GM12892 (cell line): ENCODE data around the gene ME3.

ENCODE experiments used
- DNase-seq: peaks from one replicate; pipeline ENCODE4 v3.0.0; 2011; ENCODE audit not compliant: insufficient read length
- FAIRE-seq: peaks from 2 replicates; lab custom pipeline; 2011; peaks lifted over from hg19 to GRCh38; lab: Jason Lieb, UNC
- POLR2A ChIP-seq: IDR thresholded peaks from 2 replicates; pipeline ENCODE4 v1.6.1; 2011; ENCODE audit warnings: low read depth, low read length, control low read depth
- POLR2AphosphoS5 ChIP-seq: IDR thresholded peaks from 2 replicates; pipeline ENCODE4 v1.6.1; 2011; ENCODE audit warnings: low read depth, low read length, control low read depth
- TAF1 ChIP-seq: IDR thresholded peaks from 2 replicates; pipeline ENCODE4 v1.6.1; 2011; ENCODE audit warnings: low read depth, mild to moderate bottlenecking, control low read depth, low read length, borderline replicate concordance

The ME3 gene

DNA sequence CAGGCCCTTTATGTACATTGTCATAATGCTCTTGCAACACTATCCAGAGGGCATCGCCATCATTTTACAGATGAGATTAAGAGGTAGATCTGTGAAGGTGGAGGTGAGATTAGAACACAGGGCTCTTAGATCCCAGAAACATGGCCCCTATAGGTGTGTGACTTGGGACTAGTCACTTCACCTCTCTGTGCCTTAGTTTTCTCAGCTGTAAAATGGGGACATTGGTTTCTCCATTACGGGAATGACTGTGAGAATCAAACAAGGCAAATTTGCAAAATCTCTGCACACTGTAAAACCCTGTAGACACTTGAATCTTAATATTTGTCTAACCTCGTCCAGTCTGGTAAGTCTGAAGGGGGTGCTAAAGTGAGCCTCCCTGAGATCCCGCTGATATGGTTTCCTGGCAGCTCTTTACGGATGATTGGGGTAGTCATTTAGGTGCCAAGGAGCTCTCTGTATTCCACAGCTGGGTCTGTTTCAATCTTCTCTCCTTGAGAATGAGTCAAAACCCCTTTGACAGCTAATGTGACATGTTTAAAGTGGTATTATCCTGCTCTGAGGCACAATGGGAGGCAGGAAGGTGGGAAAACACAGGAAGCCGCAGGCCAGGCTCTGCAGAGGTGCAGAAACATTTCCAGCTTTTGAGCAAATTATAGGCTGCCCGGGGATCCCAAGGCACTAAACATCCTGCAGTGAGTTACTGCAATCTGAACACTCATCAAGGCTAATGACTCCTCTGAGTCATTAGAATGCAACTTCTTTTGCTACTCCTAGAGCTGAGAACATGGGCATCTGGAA lies 156.9 kb downstream of the ME3 start:
- no peak for DNase-seq
- FAIRE-seq, result no peak
- TF ChIP-seq TAF1, result no peak
- no peak for TF ChIP-seq POLR2AphosphoS5
- TF ChIP-seq POLR2A, result no peak

DNA sequence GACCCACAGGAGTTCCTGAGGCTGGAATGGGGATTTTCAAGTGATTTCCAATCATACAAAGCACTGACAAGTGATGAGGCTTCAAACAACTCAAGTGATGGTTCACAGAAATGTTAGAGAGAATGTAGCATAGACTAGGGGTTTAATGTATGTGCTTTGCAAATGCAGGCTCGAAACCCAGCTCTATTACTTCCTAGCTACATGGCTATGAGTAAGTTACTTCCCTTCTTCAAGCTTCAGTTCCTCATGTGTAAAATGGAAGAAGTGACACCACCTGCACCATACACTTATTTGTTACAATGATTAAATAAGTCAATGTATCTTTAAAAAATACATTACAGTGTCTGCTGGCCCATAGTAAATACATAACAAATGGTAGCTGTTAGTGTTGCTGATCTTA lies 158.0 kb downstream of the ME3 start:
- no peak for TF ChIP-seq TAF1
- TF ChIP-seq POLR2AphosphoS5, result no peak
- TF ChIP-seq POLR2A, result no peak
- FAIRE-seq (peak; percentile 44), DNase-seq (no peak)

DNA sequence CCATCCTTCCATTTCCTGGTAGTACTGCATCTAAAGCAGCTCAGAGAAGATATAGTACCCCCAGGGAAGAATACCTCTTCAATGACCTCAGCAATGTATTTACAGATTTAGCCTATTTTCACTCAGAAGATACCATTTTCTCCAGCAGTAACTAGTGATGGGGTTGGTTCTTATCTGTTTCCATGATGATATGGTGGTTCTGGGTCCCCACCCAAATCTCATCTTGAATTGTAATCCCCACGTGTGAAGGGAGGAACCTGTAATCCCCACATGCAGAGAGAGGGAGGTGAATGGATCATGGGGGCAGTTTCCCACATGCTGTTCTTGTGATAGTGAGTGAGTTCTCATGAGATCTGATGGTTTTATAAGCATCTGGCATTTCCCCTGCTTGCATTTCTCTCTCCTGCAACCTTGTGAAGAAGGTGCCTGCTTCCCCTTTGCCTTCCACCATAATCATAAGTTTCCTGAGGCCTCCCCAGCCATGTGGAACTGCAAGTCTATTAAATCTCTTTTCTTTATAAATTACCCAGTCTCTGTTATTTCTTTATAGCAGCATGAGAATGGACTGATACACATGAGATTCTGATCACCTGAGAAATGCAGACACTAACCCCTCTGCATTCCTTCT lies 158.6 kb downstream of the ME3 start:
- no peak for TF ChIP-seq POLR2A
- TF ChIP-seq POLR2AphosphoS5, result no peak
- no peak for TF ChIP-seq TAF1
- FAIRE-seq (no peak), DNase-seq (no peak)

DNA sequence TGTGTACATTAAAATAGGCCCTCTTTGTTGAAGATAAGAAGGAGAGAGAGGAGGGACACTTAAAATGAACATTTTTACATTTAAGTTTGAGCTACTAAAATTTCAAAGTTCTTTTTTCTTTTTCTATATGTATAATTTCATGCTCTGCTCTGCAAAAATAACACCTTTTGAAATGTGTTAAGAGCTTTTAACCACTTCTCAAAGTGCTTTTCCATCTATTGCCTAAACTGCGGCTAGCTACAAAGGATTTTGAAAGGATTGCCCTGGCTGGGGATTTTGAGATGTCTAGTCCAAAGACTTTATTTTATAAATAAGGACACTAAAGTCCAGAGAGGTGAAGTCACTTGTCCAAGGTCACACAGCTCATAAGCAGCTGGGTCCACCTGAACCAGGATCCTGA lies 159.3 kb downstream of the ME3 start:
- DNase-seq (no peak), FAIRE-seq (no peak)
- TF ChIP-seq POLR2AphosphoS5, result no peak
- TF ChIP-seq POLR2A, result no peak
- TF ChIP-seq TAF1, result no peak

DNA sequence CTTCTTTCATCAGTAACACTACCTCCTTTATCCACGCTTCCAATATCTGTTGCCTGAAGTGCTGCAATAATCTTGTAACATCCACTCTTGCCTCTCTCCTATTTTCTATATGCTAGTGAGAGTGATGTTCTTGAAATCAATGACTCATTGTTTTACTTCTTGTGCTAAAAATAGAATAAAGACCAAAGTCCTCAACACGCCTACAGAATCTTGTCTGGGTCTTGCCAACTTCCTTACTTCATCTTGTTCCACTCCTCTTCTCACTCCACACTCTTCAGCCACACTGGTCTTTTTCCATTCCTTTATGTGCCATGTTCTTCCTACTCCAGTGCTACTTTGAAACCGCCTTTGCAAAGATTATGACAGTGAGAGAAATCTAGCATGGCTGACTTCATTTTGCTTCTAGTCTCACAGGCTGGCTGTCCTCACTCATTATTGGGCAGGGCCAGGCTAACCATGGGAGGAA lies 161.3 kb downstream of the ME3 start:
- FAIRE-seq, result no peak
- TF ChIP-seq TAF1, result no peak
- TF ChIP-seq POLR2AphosphoS5, result no peak
- no peak for TF ChIP-seq POLR2A
- no peak for DNase-seq

DNA sequence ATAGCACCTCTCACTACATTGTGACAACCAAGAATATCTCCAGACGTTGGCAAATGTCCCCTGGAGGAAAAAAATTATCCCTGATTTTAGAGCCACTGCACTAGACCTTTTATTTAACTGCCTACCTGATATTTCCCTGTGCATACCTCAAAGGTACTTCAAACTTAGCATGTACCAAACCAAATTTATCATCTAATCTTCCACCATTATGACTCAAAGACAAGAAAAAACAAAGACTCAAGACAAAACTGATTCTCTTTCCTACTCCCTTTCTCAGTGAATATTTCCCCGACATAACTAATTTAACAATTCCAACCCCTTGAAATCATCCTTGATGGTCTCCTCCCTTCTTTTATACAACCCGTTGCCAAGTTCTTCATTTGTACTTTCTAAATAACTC lies 161.7 kb downstream of the ME3 start:
- TF ChIP-seq POLR2A, result no peak
- no peak for TF ChIP-seq POLR2AphosphoS5
- TF ChIP-seq TAF1, result no peak
- FAIRE-seq (no peak), DNase-seq (no peak)

DNA sequence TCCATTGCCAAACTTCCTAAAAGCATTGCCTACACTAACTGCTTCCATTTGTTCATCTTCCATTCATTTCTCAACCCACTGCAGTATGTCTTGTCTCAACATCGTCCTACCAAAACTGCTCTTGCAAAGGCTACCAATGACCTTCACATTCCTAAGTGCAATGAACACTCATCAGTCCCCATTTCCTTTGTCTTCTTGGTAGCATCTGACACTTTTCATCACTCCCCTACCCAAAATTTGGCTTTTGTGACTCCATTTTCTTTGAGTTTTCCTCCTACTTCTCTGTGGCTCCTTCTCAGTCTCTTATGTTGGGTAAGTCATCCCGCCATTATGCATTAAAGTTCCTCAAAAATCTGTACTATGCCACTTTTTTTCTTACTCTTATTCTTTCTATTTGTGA lies 162.3 kb downstream of the ME3 start:
- DNase-seq, result no peak
- TF ChIP-seq POLR2A, result no peak
- TF ChIP-seq POLR2AphosphoS5, result no peak
- TF ChIP-seq TAF1, result no peak
- no peak for FAIRE-seq

DNA sequence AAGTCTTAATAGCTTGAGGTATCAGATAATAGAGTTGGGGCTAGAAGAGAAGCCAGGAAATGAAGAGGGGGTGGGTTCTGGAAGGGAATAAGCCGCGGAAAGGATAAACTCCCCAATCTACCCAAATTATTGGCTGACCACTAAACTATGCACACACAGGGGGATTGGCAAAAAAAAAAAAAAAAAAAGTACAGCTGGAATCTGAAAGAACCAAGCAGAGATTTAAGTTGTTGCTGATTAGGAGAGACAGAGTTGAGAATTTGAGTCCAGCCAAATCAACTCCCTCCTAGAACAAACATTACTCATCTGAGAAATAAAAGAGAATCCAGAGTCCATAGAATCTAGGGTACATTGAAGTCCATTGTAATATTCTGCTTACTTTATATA lies 162.8 kb downstream of the ME3 start:
- FAIRE-seq (peak; percentile 44), DNase-seq (no peak)
- TF ChIP-seq POLR2AphosphoS5 (no peak), POLR2A (no peak), TAF1 (no peak)

DNA sequence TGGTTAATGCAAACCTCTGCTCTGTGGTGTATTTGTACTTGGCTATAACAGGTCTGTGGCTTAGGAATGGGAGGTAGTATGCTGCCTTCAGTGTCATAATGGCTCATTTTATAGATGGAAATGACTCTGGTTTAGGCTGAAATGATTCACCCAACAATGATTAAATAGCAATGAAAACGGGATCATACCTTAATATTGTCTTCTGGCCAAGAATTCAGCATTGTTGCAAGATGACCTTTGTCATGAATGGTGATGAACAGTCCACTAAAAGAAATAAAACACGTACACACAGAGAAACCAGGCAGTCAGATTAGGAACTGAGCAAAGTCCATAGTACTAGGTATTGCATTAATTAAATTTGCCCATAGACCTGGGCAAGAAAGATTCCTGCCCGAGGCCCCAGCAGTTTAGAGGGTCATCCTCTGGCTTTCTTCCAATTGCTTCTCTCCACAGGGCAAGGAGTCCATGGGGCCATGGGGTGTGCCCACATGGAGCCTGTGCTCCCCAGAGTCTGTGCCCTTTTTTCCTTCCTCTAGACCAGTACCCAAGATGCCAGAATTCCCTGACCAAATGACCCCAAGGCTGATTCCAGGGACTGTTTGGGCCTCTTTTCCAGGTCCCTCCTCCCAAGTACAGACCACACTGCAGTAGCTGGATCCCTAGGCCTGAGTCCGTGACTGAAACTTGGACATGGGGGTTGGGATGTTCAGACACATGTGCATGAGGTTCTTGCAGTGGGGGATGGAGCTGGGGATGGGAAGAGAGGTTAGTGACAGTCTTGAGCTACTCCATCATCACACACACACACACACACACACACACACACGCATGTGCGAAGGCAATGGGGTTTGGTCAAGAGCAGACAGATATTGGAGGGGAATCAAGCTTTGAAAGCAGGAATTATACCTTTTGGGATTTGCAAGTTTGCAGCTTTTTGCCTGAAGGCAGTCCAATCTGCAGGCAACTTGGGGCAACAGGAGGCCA lies 163.5 kb downstream of the ME3 start:
- no peak for FAIRE-seq
- TF ChIP-seq POLR2A (no peak), TAF1 (no peak), POLR2AphosphoS5 (no peak)
- DNase-seq, result no peak

DNA sequence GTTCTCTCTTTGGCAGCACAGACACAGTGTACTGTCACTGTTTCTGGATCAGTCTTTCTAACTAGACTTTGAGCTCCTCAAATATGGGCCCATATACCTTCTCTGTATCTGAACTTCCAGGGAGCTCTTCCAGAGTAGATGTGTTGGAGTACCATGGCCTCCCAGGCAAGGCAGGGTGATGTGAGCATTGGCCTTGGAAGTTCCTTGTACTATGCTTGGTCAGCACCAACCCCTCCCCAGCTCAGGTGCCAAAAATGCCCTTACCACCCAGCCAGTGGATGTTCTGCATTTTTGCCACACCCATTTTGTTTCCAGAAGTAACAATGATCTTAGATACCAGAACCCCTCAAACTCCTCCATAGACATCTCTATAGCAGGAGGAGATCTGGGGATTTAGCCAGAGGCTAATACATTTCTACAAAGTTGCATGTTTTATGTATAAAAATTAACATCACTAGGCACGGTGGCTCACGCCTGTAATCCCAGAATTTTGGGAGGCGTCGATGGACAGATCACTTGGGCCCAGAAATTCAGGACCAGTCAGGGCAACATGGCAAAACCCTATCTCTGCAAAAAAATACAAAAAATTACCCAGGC lies 165.1 kb downstream of the ME3 start:
- FAIRE-seq (no peak), DNase-seq (no peak)
- TF ChIP-seq TAF1 (no peak), POLR2AphosphoS5 (no peak), POLR2A (no peak)
